GM19452 (cell line): Measurements from ENCODE around the gene ARID5B.
"Not testable (repeated sequence)": the region's sequence is repeated elsewhere in the genome, so short reads cannot be mapped to it uniquely, and the experiment has no call there.

ENCODE experiments used
- ATAC-seq: cut with Tn5 transposase; IDR thresholded peaks from one replicate; pipeline ENCODE4 v1.9.1; 2021; ENCODE audit not compliant: unreplicated experiment

Gene ARID5B

DNA sequence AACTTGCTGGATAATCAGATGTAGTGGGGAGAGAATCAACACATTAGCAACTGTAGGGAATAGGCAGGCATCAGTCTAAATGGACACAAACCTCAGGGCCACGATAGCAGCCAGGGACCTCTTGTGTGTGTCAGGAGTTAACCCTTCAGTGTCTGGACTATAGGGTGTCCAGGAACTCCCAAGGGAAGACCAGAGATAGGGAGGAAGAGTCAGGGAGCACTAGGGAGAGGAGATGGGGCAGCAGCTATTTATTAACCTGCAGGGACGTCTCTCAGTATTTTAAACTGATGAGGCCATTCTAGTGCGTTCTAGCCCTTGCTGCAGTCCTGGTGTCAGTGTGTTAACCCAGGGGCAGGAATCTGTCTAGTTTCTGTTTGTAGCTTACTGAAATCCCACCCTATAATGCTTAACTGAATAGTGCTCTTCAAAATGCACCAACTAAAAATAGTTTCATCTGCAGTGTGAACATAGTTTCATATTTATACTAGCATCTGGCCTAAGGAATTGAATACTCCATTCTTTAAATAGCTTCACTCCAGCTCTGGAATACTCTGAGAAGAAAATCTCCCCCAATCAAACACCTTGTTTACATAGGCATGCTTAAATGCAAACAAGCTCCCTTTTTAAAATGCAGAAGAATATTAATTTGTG is 62.7 kb downstream of the ARID5B start:
- ATAC-seq: peak; percentile 31

DNA sequence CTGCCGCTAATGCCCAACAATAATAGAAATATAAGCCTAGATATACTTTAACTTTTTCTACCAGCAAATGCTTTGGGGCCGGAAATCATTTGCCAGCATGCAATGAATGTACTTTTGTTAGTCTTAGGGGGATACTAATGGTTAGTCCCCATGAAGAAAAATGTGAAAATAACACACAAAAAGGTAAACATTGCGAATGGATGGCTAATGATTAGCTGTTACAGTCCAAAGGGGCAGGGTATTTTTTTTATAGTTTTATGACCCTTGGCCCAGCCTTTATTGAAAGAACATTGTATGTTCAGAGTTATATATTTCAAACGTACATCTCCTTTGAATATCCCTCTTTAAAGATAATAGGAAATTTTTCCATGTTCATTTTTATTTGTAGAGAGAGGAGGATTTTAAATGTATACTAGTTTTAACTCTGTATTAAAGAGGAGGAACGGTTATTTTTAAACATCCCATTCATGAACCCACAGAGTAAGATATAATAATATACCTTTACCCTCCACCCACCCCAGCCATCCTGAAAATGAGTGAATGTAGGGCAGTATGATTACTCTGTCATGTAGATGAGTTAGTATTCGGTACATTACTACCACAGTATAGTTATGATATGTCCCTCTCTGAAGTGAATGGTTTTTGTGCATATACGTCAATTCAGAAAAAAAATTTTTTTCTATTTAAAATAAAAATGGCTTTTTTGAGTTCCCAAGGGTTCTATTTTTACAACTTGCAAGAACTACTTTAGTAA is 63.6 kb downstream of the ARID5B start:
- ATAC-seq: no peak

DNA sequence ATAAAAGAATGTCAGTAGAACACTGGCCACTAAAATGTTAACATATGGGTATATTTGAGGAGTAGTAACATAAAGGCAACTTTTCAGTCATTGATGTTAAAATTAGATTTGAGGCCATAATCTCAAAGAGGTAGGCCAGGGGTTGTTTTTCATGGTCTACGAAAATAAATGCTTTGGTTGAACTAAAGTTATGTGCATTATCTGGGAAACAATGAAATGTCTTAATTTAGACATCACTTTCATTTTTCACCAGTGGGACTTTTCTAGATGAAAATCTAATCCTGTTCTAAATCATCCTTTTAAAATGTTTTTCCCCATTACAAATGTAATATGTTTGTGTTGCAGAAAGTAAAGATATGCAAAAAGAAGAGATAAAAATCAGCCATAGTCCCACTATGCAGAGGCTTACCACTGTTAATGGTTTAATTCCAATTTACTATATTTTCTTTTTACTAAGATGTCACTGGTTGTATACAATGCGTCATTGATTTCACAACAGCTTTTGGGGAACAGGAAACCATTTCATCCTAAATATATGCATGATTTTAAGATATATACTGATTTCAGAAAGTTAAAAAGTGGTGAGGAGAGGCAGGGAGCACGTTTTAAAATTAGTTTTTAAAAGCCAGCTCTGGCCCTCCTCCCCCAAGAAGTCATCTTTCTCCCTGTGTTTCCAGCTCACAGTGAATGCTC is 64.3 kb downstream of the ARID5B start:
- ATAC-seq: no peak

- no peak for ATAC-seq
Measured at GRCh38 chr10:61967298-61967697, 65.8 kb downstream of the ARID5B start.

- ATAC-seq: no peak
Measured at GRCh38 chr10:61970182-61971002, 68.9 kb downstream of the ARID5B start.

- no peak for ATAC-seq
Measured at GRCh38 chr10:61971003-61971325, 69.5 kb downstream of the ARID5B start.

- no peak for ATAC-seq
Measured at GRCh38 chr10:61973169-61973568, 71.7 kb downstream of the ARID5B start.

DNA sequence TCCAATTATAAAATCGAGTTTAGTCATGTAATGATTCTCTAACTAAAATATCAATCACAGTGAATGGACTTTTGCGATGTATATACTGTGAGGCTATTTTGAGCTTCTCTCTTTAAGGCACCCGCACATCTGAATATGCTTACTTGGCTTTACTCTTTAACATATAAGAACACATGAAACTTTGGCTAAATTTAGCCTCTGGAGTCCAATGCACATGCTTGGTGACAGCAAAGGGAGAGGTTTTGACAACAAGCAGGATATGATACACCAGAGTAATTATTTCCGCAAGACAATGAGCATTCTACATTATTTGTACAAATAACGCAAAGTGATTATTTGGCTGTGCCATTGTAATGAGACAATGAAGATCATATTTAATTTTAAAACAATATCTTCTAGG is 72.4 kb downstream of the ARID5B start:
- ATAC-seq: no peak

- peak; percentile 40 for ATAC-seq
Measured at GRCh38 chr10:61974601-61975390, 73.3 kb downstream of the ARID5B start.

- peak; percentile 89 for ATAC-seq
Measured at GRCh38 chr10:61975391-61975932, 74.0 kb downstream of the ARID5B start.

GRCh38 chr10:61976951-61977721 is 75.6 kb downstream of the ARID5B start:
- not testable (repeated sequence) for ATAC-seq

- no peak for ATAC-seq
Measured at GRCh38 chr10:61978965-61979364, 77.5 kb downstream of the ARID5B start.

- no peak for ATAC-seq
Measured at GRCh38 chr10:61981460-61981859, 80.0 kb downstream of the ARID5B start.

- no peak for ATAC-seq
Measured at GRCh38 chr10:61983255-61983654, 81.8 kb downstream of the ARID5B start.

DNA sequence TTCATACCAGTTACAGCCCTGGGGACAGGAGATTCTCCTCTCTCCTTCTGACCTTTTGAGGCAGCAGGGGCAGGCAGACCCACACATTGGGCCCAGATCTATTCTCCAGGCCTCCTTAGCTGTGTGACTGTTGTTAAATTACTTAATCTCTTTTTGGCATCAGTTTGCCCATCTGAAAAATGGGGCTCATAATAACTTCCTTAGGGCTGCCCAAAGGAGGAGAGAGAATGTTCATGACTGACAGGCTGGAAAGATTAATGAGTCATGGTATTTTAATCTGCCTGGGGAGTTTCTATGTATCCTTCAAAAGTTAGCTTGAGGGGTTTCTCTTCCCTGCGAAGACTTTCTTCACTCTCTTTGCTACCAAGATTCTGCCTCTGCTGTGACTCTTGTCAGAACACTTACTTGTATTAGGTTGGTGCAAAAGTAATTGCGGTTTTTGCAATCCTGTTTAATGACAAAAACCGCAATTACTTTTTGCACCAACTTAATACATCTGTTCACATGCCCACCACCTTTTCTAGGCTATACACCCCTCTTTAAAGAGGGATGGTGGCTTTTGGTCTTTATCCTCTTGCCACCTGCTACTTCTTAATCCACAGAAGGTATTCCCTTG is 83.4 kb downstream of the ARID5B start:
- ATAC-seq: no peak

GRCh38 chr10:61985715-61986114 is 84.2 kb downstream of the ARID5B start:
- no peak for ATAC-seq

- ATAC-seq: no peak
Measured at GRCh38 chr10:61986382-61986781, 84.9 kb downstream of the ARID5B start.

DNA sequence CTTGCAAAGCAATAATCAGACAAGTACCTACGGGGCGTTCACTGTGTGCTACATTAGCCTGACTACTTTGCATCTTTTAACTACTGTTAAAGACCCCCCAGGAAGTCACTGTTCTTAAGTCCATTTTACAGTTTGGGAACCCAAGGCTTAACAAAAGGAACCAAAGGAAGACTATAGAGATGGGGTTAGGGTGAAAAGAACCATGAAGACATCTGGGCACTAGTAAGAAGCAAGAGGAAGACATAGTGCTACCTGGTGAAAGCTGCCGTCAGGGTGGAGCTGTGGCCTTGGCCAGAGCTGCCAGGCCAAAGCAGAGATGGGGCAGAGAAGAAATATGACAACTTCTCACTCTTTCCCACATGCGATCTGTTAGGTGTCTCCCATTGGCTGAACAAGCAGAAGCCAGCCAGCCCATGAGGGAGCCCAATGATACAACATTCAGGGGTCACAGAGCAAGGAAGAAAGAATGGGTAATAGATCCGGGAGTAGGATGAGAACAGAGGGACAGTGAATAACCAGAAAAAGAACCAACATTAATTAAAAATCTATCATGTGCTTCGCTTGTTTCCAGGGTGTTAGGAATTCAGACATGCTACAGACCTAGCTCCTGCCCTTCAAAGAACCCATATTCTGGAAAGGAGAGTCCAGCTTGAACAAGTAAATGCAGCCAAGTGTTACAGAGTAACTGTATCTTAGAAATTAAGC is 85.4 kb downstream of the ARID5B start:
- no peak for ATAC-seq
